Neural cell (in vitro differentiated cells): ENCODE results near the gene CIT.

Source experiments
- EP300 ChIP-seq: fragments of 450-650 bp; conservative IDR thresholded peaks from 2 replicates; pipeline ENCODE4 v1.6.1; 2014; ENCODE audit warnings: antibody characterized with exemption, mild to moderate bottlenecking, moderate library complexity; ENCODE audit not compliant: poor library complexity, severe bottlenecking
- EZH2 ChIP-seq: fragments of 200-600, 300-800 bp; shearing (Covaris generic), sonication (generic); IDR thresholded peaks from 2 replicates; pipeline ENCODE4 v1.6.1; 2014; ENCODE audit warnings: antibody characterized with exemption, low read length, borderline replicate concordance, mild to moderate bottlenecking; ENCODE audit not compliant: insufficient read depth, poor library complexity, severe bottlenecking
- POLR2AphosphoS5 ChIP-seq: IDR thresholded peaks from 2 replicates; pipeline ENCODE4 v1.6.1; 2012
- TAF1 ChIP-seq: IDR thresholded peaks from 2 replicates; pipeline ENCODE4 v1.6.1; 2012; ENCODE audit warnings: low read depth
- TF ChIP-seq, protein P1 (sequence below): fragments of 450-650 bp; IDR thresholded peaks from 2 replicates; pipeline ENCODE4 v1.5.1; 2014; ENCODE audit warnings: antibody characterized with exemption, mild to moderate bottlenecking, moderate library complexity; ENCODE audit not compliant: poor library complexity, severe bottlenecking
- TF ChIP-seq, protein P2 (sequence below): IDR thresholded peaks from 2 replicates; pipeline ENCODE4 v1.6.1; 2012; ENCODE audit warnings: borderline replicate concordance

DNA sequence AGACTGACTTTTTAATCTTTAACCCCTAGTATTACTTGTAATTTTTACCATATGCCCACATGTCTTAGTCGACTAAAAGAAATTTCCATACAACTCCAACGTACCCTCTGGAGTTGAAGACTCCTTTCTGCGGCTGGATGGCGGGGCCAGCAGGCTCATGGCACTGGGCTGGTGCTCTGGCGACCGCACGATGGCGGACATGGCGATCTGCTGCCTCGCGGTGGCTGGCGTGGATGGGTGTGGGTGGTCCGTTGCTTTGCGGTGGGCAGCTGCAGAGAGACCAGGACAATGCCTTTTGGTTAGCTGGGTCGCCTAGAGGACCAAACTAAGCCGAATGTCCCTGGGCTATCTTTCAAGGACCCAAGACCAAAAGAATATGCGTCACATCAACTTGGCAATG is 159.0 kb downstream of the CIT start:
- no peak for TF ChIP-seq TAF1
- TF ChIP-seq, protein P1, sequence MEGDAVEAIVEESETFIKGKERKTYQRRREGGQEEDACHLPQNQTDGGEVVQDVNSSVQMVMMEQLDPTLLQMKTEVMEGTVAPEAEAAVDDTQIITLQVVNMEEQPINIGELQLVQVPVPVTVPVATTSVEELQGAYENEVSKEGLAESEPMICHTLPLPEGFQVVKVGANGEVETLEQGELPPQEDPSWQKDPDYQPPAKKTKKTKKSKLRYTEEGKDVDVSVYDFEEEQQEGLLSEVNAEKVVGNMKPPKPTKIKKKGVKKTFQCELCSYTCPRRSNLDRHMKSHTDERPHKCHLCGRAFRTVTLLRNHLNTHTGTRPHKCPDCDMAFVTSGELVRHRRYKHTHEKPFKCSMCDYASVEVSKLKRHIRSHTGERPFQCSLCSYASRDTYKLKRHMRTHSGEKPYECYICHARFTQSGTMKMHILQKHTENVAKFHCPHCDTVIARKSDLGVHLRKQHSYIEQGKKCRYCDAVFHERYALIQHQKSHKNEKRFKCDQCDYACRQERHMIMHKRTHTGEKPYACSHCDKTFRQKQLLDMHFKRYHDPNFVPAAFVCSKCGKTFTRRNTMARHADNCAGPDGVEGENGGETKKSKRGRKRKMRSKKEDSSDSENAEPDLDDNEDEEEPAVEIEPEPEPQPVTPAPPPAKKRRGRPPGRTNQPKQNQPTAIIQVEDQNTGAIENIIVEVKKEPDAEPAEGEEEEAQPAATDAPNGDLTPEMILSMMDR: no peak
- TF ChIP-seq EZH2: no peak
- TF ChIP-seq EP300: no peak
- TF ChIP-seq POLR2AphosphoS5: no peak
- TF ChIP-seq, protein P2, sequence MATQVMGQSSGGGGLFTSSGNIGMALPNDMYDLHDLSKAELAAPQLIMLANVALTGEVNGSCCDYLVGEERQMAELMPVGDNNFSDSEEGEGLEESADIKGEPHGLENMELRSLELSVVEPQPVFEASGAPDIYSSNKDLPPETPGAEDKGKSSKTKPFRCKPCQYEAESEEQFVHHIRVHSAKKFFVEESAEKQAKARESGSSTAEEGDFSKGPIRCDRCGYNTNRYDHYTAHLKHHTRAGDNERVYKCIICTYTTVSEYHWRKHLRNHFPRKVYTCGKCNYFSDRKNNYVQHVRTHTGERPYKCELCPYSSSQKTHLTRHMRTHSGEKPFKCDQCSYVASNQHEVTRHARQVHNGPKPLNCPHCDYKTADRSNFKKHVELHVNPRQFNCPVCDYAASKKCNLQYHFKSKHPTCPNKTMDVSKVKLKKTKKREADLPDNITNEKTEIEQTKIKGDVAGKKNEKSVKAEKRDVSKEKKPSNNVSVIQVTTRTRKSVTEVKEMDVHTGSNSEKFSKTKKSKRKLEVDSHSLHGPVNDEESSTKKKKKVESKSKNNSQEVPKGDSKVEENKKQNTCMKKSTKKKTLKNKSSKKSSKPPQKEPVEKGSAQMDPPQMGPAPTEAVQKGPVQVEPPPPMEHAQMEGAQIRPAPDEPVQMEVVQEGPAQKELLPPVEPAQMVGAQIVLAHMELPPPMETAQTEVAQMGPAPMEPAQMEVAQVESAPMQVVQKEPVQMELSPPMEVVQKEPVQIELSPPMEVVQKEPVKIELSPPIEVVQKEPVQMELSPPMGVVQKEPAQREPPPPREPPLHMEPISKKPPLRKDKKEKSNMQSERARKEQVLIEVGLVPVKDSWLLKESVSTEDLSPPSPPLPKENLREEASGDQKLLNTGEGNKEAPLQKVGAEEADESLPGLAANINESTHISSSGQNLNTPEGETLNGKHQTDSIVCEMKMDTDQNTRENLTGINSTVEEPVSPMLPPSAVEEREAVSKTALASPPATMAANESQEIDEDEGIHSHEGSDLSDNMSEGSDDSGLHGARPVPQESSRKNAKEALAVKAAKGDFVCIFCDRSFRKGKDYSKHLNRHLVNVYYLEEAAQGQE: no peak
